Measurements from ENCODE around the gene SERPINE3. TPM values are rescaled to one million over a fixed set of nuclear protein-coding genes. Genes with fewer than 3 reads are reported as not detected.

The SERPINE3 gene
- total and polyA plus RNA-seq, 3 donors from 2014 or later, result 0.12 to 0.70 TPM; not detected in 1

- Histone ChIP-seq H3K27ac (no peak overlapping the region), H3K4me3 (no peak overlapping the region), H3K36me3 (ENCODE audit: low read depth, missing control alignments) (no peaks in the 10 kb centered on the region), H3K27me3 (no peaks in the 10 kb centered on the region), H3K4me1 (no peaks in the 10 kb centered on the region), H3K9me3 (no peaks in the 10 kb centered on the region)
- TF ChIP-seq POLR2A (IDR thresholded peaks at IDR 0.05) (no peak), CTCF (IDR thresholded peaks at IDR 0.05) (no peak)
- no peak for DNase-seq
- 82 to 87% methylated on average over 2 of the region's 2 CpGs for WGBS, 2 donors
- intact Hi-C loops (cut with DNase I; ENCODE audit: low total_unique reads), result no loop called here
These were observed 56.9 kb downstream of the SERPINE3 start for GRCh38 chr13:51396352-51396751.

- WGBS, 2 donors, result 75 to 79% methylated on average over 6 of the region's 6 CpGs
- Histone ChIP-seq H3K4me3 (no peak overlapping the region), H3K27ac (no peak overlapping the region), H3K9me3 (no peaks in the 10 kb centered on the region), H3K36me3 (ENCODE audit: low read depth, missing control alignments) (no peaks in the 10 kb centered on the region), H3K4me1 (no peaks in the 10 kb centered on the region), H3K27me3 (no peaks in the 10 kb centered on the region)
- intact Hi-C loops (cut with DNase I; ENCODE audit: low total_unique reads), result no loop called here
- DNase-seq, result no peak
- TF ChIP-seq CTCF (IDR thresholded peaks at IDR 0.05) (no peak), POLR2A (IDR thresholded peaks at IDR 0.05) (no peak)
These were observed 57.9 kb downstream of the SERPINE3 start for GRCh38 chr13:51397262-51397941.

- H3K4me1 ChIP-seq, result no peaks in the 10 kb centered on the region
- no peaks in the 10 kb centered on the region for H3K36me3 ChIP-seq (ENCODE audit: low read depth, missing control alignments)
- DNase-seq, result no peak
- no peaks in the 10 kb centered on the region for H3K9me3 ChIP-seq
- no peak overlapping the region for H3K27ac ChIP-seq
- no peaks in the 10 kb centered on the region for H3K27me3 ChIP-seq
- intact Hi-C loops (cut with DNase I; ENCODE audit: low total_unique reads), result no loop called here
- WGBS, 2 donors, result 65 to 70% methylated on average over 2 of the region's 2 CpGs
- H3K4me3 ChIP-seq, result no peak overlapping the region
- TF ChIP-seq CTCF (IDR thresholded peaks at IDR 0.05) (no peak), POLR2A (IDR thresholded peaks at IDR 0.05) (no peak)
These were observed 65.7 kb downstream of the SERPINE3 start for GRCh38 chr13:51405176-51405575.

- intact Hi-C loops (cut with DNase I; ENCODE audit: low total_unique reads), result no loop called here
- no peaks in the 10 kb centered on the region for H3K4me1 ChIP-seq
These were observed 72.9 kb downstream of the SERPINE3 start for GRCh38 chr13:51412431-51412830.

More at GRCh38 chr13:51412431-51412830, 72.9 kb downstream of the SERPINE3 start:
- H3K27ac ChIP-seq, result no peak overlapping the region
- H3K36me3 ChIP-seq (ENCODE audit: low read depth, missing control alignments), result no peaks in the 10 kb centered on the region
- H3K9me3 ChIP-seq, result no peaks in the 10 kb centered on the region
- TF ChIP-seq POLR2A (IDR thresholded peaks at IDR 0.05) (no peak), CTCF (IDR thresholded peaks at IDR 0.05) (no peak)
- H3K4me3 ChIP-seq, result no peak overlapping the region
- no peak for DNase-seq
- WGBS, 2 donors, result 90 to 95% methylated on average over 3 of the region's 3 CpGs
- no peaks in the 10 kb centered on the region for H3K27me3 ChIP-seq

Small RNA genes within 50 kb of the gene (microRNA-seq; reads per million reads assigned to microRNA genes)
- 0 reads per million in 2 donors for gene MIR5693 (ENCODE audit: borderline number of aligned reads in 2 of 2, borderline replicate concordance in 1 of 2)

Small RNA genes within 50 kb of the gene (small RNA-seq; reads per million reads assigned to genes)
- gene MIR5693, result 0 reads per million in 2 donors

Other genes with a start within 250 kb of the SERPINE3 start
- gene C13orf42, start 228.4 kb upstream of the SERPINE3 start, total RNA-seq, result 1 to 10 TPM; 1.8 to 1.9 TPM
- gene C13orf42, start 228.4 kb upstream of the SERPINE3 start, polyA plus RNA-seq (ENCODE audit: insufficient read depth, low read depth, low replicate concordance), result 0.65 TPM
- gene FAM124A, start 117.3 kb upstream of the SERPINE3 start, total RNA-seq, result 1 to 10 TPM; 2.7 to 3.0 TPM
- 3.4 TPM for gene FAM124A, start 117.3 kb upstream of the SERPINE3 start, polyA plus RNA-seq (ENCODE audit: insufficient read depth, low read depth, low replicate concordance)
- 100 to 1,000 TPM in 1 of 2 donors, 10 to 100 TPM in 1; 97.6 to 132 TPM for gene INTS6, start 113.3 kb downstream of the SERPINE3 start, total RNA-seq
- 130 TPM for gene INTS6, start 113.3 kb downstream of the SERPINE3 start, polyA plus RNA-seq (ENCODE audit: insufficient read depth, low read depth, low replicate concordance)
- 10 to 100 TPM; 36.1 to 45.8 TPM for gene WDFY2, start 244.8 kb downstream of the SERPINE3 start, total RNA-seq
- gene WDFY2, start 244.8 kb downstream of the SERPINE3 start, polyA plus RNA-seq (ENCODE audit: insufficient read depth, low read depth, low replicate concordance), result 17.1 TPM

Data from testis (tissue), 3 donors.